Choroid plexus epithelial cell (primary cell): ENCODE data around the gene CLDN18.

Experiments
- DNase-seq: peaks from one replicate; pipeline ENCODE4 v3.0.0-alpha.2; 2010; ENCODE audit warnings: low read depth
- H3K4me3 ChIP-seq: 2 replicates; pipeline ENCODE4 v1.5.1; 2011; ENCODE audit warnings: low read depth, mild to moderate bottlenecking, control low read depth, low read length, moderate library complexity
- CTCF ChIP-seq: conservative IDR thresholded peaks from 2 replicates; pipeline ENCODE4 v1.5.1; 2011; ENCODE audit warnings: low read depth, mild to moderate bottlenecking, control low read depth, inconsistent platforms, low read length, moderate library complexity

Gene CLDN18

GRCh38 chr3:137987723-137988122 lies 22.2 kb upstream of the CLDN18 start:
- DNase-seq, result no peak
- no peak for TF ChIP-seq CTCF

GRCh38 chr3:137988152-137988551 lies 21.8 kb upstream of the CLDN18 start:
- no peak overlapping the region for H3K4me3 ChIP-seq
- no peak for DNase-seq
- TF ChIP-seq CTCF, result no peak

More at GRCh38 chr3:137987723-137988122, 22.2 kb upstream of the CLDN18 start:
- H3K4me3 ChIP-seq, result no peak overlapping the region

GRCh38 chr3:137988982-137989381 lies 21.0 kb upstream of the CLDN18 start:
- H3K4me3 ChIP-seq, result no peak overlapping the region
- TF ChIP-seq CTCF, result no peak
- no peak for DNase-seq

- DNase-seq, result no peak
- TF ChIP-seq CTCF, result no peak
- no peak overlapping the region for H3K4me3 ChIP-seq
Observed at GRCh38 chr3:137990427-137990826, 19.5 kb upstream of the CLDN18 start.

- no peak for DNase-seq
Observed at GRCh38 chr3:137992592-137992991, 17.4 kb upstream of the CLDN18 start.

GRCh38 chr3:137998121-137999042 lies 11.6 kb upstream of the CLDN18 start:
- TF ChIP-seq CTCF, result no peak
- no peak for DNase-seq
- H3K4me3 ChIP-seq, result no peak overlapping the region

More at GRCh38 chr3:137992592-137992991, 17.4 kb upstream of the CLDN18 start:
- no peak for TF ChIP-seq CTCF
- no peak overlapping the region for H3K4me3 ChIP-seq

GRCh38 chr3:138003069-138003468 lies 6.9 kb upstream of the CLDN18 start:
- TF ChIP-seq CTCF, result no peak
- no peak for DNase-seq
- H3K4me3 ChIP-seq, result no peak overlapping the region
